ENCODE results near the gene ZCRB1. TPM values are rescaled to one million over a fixed set of nuclear protein-coding genes. Genes with fewer than 3 reads are reported as not detected.

Gene ZCRB1
- total RNA-seq, 1 experiment from 2014 or later: 62.2 TPM

DNA sequence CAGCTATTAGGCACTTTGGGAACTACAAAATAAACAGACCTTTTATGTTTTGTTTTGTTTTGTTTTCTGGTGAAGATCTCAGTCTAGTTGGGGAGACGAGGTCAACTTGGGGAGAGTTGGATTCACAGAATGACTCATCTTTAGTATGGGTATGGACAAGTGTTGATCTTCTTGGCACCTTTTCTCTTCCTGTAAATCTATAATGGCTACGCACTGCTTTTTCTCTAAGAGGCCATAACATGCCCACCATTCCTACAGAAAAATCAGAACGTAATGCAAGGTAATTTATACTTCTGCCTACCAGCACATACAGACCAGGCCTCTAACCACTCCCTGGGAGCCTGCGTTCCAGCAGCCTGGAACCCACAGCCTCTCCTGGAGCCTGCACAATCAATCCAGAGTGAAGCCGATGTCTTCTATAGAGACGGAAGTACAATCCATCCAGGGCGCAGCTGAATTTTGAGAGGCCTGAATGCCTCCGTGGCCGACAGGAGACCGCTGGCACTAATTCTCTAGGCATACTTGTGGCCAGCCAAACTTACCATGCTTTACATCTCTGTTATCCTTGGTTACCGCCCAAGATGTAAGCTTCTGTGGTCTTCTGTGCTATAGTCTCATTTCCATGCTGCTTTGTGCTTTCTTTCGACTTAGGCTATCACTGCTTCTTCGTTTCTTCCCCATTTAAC, 790 bp upstream of the ZCRB1 start:
- Mint-ChIP-seq H3K9me3 (ENCODE audit: unreplicated experiment) (no peaks in the 10 kb centered on the region), H3K36me3 (ENCODE audit: insufficient read depth, unreplicated experiment) (peaks cover 12% of the 10 kb centered on the region), H3K4me1 (ENCODE audit: insufficient read depth, unreplicated experiment) (peaks cover 31% of the 10 kb centered on the region), H3K4me3 (ENCODE audit: unreplicated experiment) (peak overlapping the region; percentile 100), H3K27ac (ENCODE audit: low read depth, unreplicated experiment) (peak overlapping the region; percentile 99), H3K27me3 (ENCODE audit: insufficient read depth, unreplicated experiment) (no peaks in the 10 kb centered on the region)
- TF ChIP-seq, protein P1, sequence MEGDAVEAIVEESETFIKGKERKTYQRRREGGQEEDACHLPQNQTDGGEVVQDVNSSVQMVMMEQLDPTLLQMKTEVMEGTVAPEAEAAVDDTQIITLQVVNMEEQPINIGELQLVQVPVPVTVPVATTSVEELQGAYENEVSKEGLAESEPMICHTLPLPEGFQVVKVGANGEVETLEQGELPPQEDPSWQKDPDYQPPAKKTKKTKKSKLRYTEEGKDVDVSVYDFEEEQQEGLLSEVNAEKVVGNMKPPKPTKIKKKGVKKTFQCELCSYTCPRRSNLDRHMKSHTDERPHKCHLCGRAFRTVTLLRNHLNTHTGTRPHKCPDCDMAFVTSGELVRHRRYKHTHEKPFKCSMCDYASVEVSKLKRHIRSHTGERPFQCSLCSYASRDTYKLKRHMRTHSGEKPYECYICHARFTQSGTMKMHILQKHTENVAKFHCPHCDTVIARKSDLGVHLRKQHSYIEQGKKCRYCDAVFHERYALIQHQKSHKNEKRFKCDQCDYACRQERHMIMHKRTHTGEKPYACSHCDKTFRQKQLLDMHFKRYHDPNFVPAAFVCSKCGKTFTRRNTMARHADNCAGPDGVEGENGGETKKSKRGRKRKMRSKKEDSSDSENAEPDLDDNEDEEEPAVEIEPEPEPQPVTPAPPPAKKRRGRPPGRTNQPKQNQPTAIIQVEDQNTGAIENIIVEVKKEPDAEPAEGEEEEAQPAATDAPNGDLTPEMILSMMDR (IDR thresholded peaks at IDR 0.05; ENCODE audit: unreplicated experiment): no peak
- BruUV-seq (replicated peaks): no TSS peak
- POLR2A ChIA-PET: interaction anchor here (0.7 to 3.5 kb wide), 22 partner anchors 11 to 1050 kb away, joined by 3 to 18 read pairs (median 4); partner anchors contain the start of genes GXYLT1 and YAF2
- intact Hi-C loops (cut with micrococcal nuclease): no loop called here
- CTCF ChIA-PET: interaction anchor here (0.5 to 1.7 kb wide), 16 partner anchors 9 to 1061 kb away, joined by 3 to 8 read pairs (median 3); no protein-coding TSS in a partner anchor
- DNase-seq (ENCODE audit: unreplicated experiment): peak; percentile 28

DNA sequence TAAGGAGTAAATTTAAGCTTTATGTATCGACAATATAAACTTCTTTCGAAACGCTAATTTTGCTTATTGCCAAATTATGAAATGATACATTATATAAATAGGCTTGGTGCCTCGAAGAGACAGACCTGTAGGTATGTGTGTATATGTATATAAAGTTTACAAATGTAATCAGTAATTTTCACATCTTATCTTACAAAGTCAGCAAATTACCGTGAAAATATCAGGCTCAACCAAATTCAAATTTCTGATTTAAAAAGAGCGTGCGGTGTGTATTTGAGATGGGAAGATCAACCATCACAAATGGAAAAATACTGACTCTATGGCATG, 605 bp downstream of the ZCRB1 start:
- H3K36me3 Mint-ChIP-seq (ENCODE audit: insufficient read depth, unreplicated experiment): peaks cover 12% of the 10 kb centered on the region
- H3K9me3 Mint-ChIP-seq (ENCODE audit: unreplicated experiment): no peaks in the 10 kb centered on the region
- DNase-seq (ENCODE audit: unreplicated experiment): no peak
- peaks cover 22% of the 10 kb centered on the region for H3K4me1 Mint-ChIP-seq (ENCODE audit: insufficient read depth, unreplicated experiment)
- TF ChIP-seq, protein P1 (IDR thresholded peaks at IDR 0.05; ENCODE audit: unreplicated experiment): no peak
- ChIA-PET POLR2A (interaction anchor here (0.6 to 3.5 kb wide), 19 partner anchors 9 to 1482 kb away, joined by 3 to 18 read pairs (median 4); partner anchors contain the start of gene YAF2), CTCF (interaction anchor here (0.6 to 1.0 kb wide), 4 partner anchors 69 to 237 kb away, joined by 3 to 4 read pairs (median 3); no protein-coding TSS in a partner anchor)
- H3K27ac Mint-ChIP-seq (ENCODE audit: low read depth, unreplicated experiment): peak overlapping the region; percentile 99
- BruUV-seq (replicated peaks): no TSS peak
- intact Hi-C loops (cut with micrococcal nuclease): no loop called here
- no peaks in the 10 kb centered on the region for H3K27me3 Mint-ChIP-seq (ENCODE audit: insufficient read depth, unreplicated experiment)
- peak overlapping the region; percentile 100 for H3K4me3 Mint-ChIP-seq (ENCODE audit: unreplicated experiment)

DNA sequence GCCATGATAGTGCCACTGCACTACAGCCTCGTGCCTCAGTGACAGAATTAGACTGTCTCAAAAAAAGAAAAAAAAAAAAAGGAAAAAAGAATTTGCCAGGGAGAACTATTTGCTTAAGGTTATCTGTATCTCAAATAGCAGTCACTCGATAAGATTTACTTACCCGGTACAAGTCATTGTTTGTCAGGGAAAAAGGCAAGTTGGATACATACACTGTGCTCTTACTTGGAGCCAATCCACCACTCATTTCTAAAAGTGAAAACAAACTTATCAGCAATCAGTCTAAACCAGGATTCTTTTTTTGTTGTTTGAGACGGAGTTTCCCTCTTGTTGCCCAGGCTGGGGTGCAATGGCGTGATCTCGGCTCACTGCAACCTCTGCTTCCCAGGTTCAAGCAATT, 2.0 kb downstream of the ZCRB1 start:
- DNase-seq (ENCODE audit: unreplicated experiment): no peak
- Mint-ChIP-seq H3K27me3 (ENCODE audit: insufficient read depth, unreplicated experiment) (no peaks in the 10 kb centered on the region), H3K4me3 (ENCODE audit: unreplicated experiment) (no peak overlapping the region), H3K36me3 (ENCODE audit: insufficient read depth, unreplicated experiment) (peaks cover 18% of the 10 kb centered on the region), H3K9me3 (ENCODE audit: unreplicated experiment) (no peaks in the 10 kb centered on the region), H3K4me1 (ENCODE audit: insufficient read depth, unreplicated experiment) (peaks cover 16% of the 10 kb centered on the region), H3K27ac (ENCODE audit: low read depth, unreplicated experiment) (no peak overlapping the region)
- TF ChIP-seq, protein P1 (IDR thresholded peaks at IDR 0.05; ENCODE audit: unreplicated experiment): no peak
- intact Hi-C loops (cut with micrococcal nuclease): no loop called here
- no TSS peak for BruUV-seq (replicated peaks)
- POLR2A ChIA-PET: no interaction called here
- CTCF ChIA-PET: interaction anchor here (0.6 kb wide), 1 partner anchor 332 kb away, joined by 3 read pairs; no protein-coding TSS in a partner anchor

DNA sequence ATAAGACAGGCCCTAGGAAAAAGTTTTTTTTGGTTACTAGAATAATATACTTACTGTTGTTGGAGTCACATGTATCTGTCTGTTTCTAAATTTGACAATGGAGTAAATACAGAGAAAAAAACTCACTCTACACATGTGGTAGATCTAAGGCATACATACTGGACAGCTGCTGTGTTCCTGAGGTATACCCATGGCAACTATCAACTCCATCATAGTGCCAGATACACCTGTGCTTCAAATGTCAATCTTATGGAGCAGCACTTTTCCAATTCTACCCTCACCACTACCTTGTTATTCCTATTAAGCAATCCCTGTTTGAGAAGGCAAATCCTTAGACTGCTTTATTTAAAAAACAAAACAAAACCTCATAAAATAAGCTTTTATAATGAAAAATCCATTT, 3.3 kb downstream of the ZCRB1 start:
- peaks cover 19% of the 10 kb centered on the region for H3K36me3 Mint-ChIP-seq (ENCODE audit: insufficient read depth, unreplicated experiment)
- ChIA-PET CTCF (interaction anchor here (0.6 to 1.0 kb wide), 3 partner anchors 49 to 1174 kb away, joined by 3 to 4 read pairs (median 3); no protein-coding TSS in a partner anchor), POLR2A (no interaction called here)
- DNase-seq (ENCODE audit: unreplicated experiment): no peak
- TF ChIP-seq, protein P1 (IDR thresholded peaks at IDR 0.05; ENCODE audit: unreplicated experiment): no peak
- no peaks in the 10 kb centered on the region for H3K27me3 Mint-ChIP-seq (ENCODE audit: insufficient read depth, unreplicated experiment)
- H3K9me3 Mint-ChIP-seq (ENCODE audit: unreplicated experiment): no peaks in the 10 kb centered on the region
- H3K4me1 Mint-ChIP-seq (ENCODE audit: insufficient read depth, unreplicated experiment): peaks cover 8% of the 10 kb centered on the region
- no peak overlapping the region for H3K4me3 Mint-ChIP-seq (ENCODE audit: unreplicated experiment)
- no TSS peak for BruUV-seq (replicated peaks)
- H3K27ac Mint-ChIP-seq (ENCODE audit: low read depth, unreplicated experiment): no peak overlapping the region
- intact Hi-C loops (cut with micrococcal nuclease): no loop called here
